Measurements from ENCODE around the gene ARSG. TPM values are rescaled to one million over a fixed set of nuclear protein-coding genes. Genes with fewer than 3 reads are reported as not detected.

Gene ARSG
- total RNA-seq, 4 donors from 2014 or later: 2.2 to 5.5 (median 3.5) TPM

DNA sequence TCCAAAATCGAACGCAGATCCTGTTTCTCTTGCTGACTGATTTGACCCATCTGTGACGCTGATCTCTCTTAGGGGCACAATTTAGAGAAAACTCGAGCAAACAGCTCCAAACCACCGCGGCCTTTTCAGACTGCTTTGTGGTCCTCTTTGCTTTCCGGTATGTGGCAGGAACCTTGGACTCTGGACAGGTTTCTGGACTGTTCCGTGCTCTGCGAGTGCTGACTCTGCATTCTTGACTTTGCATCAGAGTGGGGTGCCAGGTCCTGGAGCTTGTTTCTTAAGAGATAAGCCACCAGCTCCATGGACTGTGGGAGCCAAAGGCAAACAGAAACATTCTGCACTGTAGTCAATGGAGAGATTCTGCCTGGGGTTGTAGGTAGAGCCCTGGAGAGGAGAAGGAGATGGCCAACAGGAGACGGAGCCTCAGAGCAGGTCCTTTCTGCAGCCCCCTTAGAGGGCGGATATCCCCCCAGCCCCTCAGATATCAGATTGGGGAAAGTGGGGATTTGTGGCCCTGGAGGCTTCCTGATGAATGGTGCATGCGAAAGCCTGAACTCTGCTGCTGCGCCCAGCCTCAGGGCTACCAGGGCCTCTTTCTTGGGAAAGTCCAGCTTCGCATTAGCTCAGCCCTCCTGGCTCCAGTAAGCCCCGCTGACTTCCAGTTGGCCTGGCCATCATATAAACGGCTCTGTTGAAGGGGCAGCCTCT lies 100.4 kb downstream of the ARSG start:
- 63 to 77% methylated on average over 12 to 13 of the region's 16 CpGs for WGBS, 2 donors (ENCODE audit: low coverage in 1 of 2)
- Histone ChIP-seq H3K27ac (peak overlapping the region in 1 of 4 donors; percentile 66), H3K4me1 (no peaks in the 10 kb centered on the region), H3K4me3 (no peak overlapping the region), H3K9me3 (peaks cover 0 to 17% (median 0%) of the 10 kb centered on the region in 3 donors), H3K27me3 (no peaks in the 10 kb centered on the region), H3K36me3 (peaks cover 0 to 7% of the 10 kb centered on the region in 2 donors)
- ATAC-seq: peak; percentile 54
- TF ChIP-seq POLR2A (IDR thresholded peaks at IDR 0.05) (no peak), EP300 (IDR thresholded peaks at IDR 0.05) (no peak), POLR2AphosphoS5 (IDR thresholded peaks at IDR 0.05) (no peak)
- TF ChIP-seq, protein P1, sequence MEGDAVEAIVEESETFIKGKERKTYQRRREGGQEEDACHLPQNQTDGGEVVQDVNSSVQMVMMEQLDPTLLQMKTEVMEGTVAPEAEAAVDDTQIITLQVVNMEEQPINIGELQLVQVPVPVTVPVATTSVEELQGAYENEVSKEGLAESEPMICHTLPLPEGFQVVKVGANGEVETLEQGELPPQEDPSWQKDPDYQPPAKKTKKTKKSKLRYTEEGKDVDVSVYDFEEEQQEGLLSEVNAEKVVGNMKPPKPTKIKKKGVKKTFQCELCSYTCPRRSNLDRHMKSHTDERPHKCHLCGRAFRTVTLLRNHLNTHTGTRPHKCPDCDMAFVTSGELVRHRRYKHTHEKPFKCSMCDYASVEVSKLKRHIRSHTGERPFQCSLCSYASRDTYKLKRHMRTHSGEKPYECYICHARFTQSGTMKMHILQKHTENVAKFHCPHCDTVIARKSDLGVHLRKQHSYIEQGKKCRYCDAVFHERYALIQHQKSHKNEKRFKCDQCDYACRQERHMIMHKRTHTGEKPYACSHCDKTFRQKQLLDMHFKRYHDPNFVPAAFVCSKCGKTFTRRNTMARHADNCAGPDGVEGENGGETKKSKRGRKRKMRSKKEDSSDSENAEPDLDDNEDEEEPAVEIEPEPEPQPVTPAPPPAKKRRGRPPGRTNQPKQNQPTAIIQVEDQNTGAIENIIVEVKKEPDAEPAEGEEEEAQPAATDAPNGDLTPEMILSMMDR (IDR thresholded peaks at IDR 0.05): no peak

DNA sequence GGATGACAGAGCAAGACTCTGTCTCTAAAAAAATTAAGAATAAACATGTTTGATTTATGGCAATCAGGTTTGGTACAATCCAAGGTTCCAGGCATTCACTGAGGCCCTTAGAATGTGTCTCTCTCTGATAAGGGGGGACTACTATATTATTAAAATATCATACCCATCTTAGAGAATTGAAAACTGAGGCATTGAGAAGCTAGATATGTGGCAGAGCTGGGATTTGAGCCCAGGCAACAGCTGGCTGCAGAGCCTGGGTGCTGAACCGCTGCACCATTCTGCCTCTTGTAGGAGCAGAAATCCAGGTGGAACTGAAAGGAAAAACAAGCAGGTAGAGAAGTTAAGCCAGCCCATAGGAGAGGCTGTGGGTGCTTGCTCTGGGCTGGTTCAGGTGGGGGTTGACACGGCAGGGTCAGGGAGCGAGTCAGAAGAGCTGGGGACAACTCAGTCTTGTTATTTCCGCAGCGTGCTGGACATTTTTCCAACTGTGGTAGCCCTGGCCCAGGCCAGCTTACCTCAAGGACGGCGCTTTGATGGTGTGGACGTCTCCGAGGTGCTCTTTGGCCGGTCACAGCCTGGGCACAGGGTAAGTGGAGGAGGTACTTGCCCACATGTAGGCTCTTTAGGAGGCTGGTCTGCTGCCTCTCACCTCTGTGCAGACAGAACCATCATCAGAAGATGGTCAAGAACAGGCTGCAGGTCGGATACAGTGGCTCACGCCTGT lies 103.5 kb downstream of the ARSG start:
- Histone ChIP-seq H3K9me3 (peaks cover 0 to 17% (median 0%) of the 10 kb centered on the region in 3 donors), H3K4me1 (peaks cover 0 to 9% (median 4%) of the 10 kb centered on the region in 3 donors), H3K27me3 (no peaks in the 10 kb centered on the region), H3K4me3 (no peak overlapping the region), H3K36me3 (peaks cover 0 to 7% of the 10 kb centered on the region in 2 donors), H3K27ac (no peak overlapping the region)
- TF ChIP-seq POLR2AphosphoS5 (IDR thresholded peaks at IDR 0.05) (no peak), POLR2A (IDR thresholded peaks at IDR 0.05) (no peak), EP300 (IDR thresholded peaks at IDR 0.05) (no peak)
- TF ChIP-seq, protein P1 (IDR thresholded peaks at IDR 0.05): no peak
- ATAC-seq: no peak
- 96% methylated on average over 8 of the region's 12 CpGs; no CpG with 5 or more reads in 1 of the 2 donors for WGBS, 2 donors (ENCODE audit: low coverage in 1 of 2)

DNA sequence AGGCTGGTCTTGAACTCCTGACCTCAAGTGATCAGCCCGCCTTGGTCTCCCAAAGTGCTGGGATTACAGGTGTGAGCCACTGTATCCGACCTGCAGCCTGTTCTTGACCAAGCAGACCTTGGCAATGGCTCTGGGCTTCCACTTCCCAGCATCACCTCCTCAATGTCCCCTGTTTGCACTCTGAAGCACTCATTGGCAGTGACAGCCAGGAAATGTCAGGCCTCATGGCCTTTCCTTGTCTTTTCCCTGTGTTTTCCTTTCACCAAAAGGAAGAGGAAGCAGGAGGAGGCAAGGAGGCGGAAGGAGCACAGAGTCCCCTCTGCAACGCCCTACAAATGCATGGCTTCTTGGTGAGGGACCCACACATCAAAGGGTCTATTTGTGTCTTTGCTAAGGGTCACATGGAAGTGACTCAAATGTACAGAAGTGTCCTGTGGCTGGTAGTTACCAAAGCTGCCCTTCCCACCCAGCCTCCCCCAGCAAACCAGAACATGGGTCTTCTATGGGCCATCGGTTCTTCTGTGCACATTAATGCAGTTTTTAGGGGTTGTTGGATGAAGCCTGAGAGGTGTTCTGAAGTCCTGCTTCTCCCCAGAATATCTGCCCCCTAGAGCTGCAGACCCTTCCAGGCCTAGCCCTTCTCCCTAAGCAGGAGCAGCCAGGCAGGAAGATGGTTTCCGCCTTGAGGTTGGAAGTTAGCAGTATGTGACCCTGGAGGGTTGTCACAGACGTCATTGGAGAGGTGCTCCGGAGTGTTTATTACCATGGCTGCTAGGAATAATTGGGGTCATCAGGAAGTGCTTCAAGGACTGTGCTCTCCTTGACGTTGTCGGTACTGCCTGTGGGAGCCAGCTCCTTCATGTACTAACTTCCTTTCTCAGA lies 105.2 kb downstream of the ARSG start:
- Histone ChIP-seq H3K27me3 (no peaks in the 10 kb centered on the region), H3K4me3 (no peak overlapping the region), H3K9me3 (peaks cover 0 to 17% (median 0%) of the 10 kb centered on the region in 3 donors), H3K27ac (no peak overlapping the region), H3K36me3 (peaks cover 0 to 7% of the 10 kb centered on the region in 2 donors), H3K4me1 (peaks cover 0 to 9% (median 4%) of the 10 kb centered on the region in 3 donors)
- ATAC-seq: no peak
- TF ChIP-seq EP300 (IDR thresholded peaks at IDR 0.05): no peak
- TF ChIP-seq POLR2AphosphoS5 (IDR thresholded peaks at IDR 0.05): no peak
- TF ChIP-seq POLR2A (IDR thresholded peaks at IDR 0.05): no peak
- TF ChIP-seq, protein P1 (IDR thresholded peaks at IDR 0.05): no peak
- 76 to 79% methylated on average over 2 to 8 of the region's 10 CpGs for WGBS, 2 donors (ENCODE audit: low coverage in 1 of 2)

DNA sequence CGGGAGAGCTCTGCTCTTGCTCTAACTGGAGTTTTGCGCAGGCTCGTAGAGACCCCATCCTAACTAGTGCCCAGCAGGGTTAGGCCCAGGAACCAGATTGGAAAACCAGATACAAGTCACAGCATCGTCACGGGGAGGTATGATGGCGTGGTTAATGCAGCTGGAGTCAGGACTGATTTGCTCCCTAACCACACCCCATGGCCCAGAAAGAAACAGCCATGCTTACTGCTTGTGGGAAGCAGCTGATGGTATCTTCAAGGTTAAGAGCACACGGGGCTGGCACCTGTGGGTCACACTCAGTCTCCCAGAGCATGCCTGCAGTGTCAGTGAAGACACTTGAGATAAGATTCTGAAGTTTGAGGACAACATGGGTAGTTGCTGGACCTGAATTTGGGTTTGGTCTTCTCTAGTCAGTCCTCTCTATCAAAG lies 105.8 kb downstream of the ARSG start:
- Histone ChIP-seq H3K4me3 (no peak overlapping the region), H3K9me3 (peaks cover 0 to 17% (median 0%) of the 10 kb centered on the region in 3 donors), H3K36me3 (peaks cover 0 to 7% of the 10 kb centered on the region in 2 donors), H3K27me3 (no peaks in the 10 kb centered on the region), H3K27ac (no peak overlapping the region), H3K4me1 (peaks cover 0 to 9% (median 4%) of the 10 kb centered on the region in 3 donors)
- TF ChIP-seq POLR2AphosphoS5 (IDR thresholded peaks at IDR 0.05): no peak
- TF ChIP-seq, protein P1 (IDR thresholded peaks at IDR 0.05): no peak
- TF ChIP-seq POLR2A (IDR thresholded peaks at IDR 0.05): no peak
- TF ChIP-seq EP300 (IDR thresholded peaks at IDR 0.05): no peak
- 44 to 100% methylated on average over 1 to 3 of the region's 7 CpGs for WGBS, 2 donors (ENCODE audit: low coverage in 1 of 2)
- no peak for ATAC-seq

Data from gastroesophageal sphincter (tissue), 4 donors.